Hematopoietic multipotent progenitor cell (in vitro differentiated cells): ENCODE measurements around the gene PPP1R9B. TPM values are rescaled to one million over a fixed set of nuclear protein-coding genes. Genes with fewer than 3 reads are reported as not detected.

Source experiments
- DNase-seq, 3 donors: peaks; one replicate each; pipeline ENCODE4 v3.0.0-alpha.2; 2011 to 2015; ENCODE audit warnings: low read depth in 2 of 3, low spot score in 2 of 3
- total RNA-seq: library from RNA; depleted of rRNA; stranded (reverse); fragments of >200 nt; gene quantifications from one replicate; pipeline ENCODE4 v1.2.3, GENCODE V29; 2012

The PPP1R9B gene
- total RNA-seq, 1 donor, result 42.5 TPM

GRCh38 chr17:50188531-50188920 is 38.0 kb upstream of the PPP1R9B start:
- DNase-seq, result no peak

- DNase-seq, result no peak
These were observed 37.5 kb upstream of the PPP1R9B start for GRCh38 chr17:50187751-50188530.

GRCh38 chr17:50187394-50187725 is 36.9 kb upstream of the PPP1R9B start:
- no peak for DNase-seq

GRCh38 chr17:50186661-50187393 is 36.4 kb upstream of the PPP1R9B start:
- no peak for DNase-seq

GRCh38 chr17:50185631-50186471 is 35.4 kb upstream of the PPP1R9B start:
- no peak for DNase-seq

- no peak for DNase-seq
These were observed 34.3 kb upstream of the PPP1R9B start for GRCh38 chr17:50184611-50185398.

- no peak for DNase-seq
These were observed 33.6 kb upstream of the PPP1R9B start for GRCh38 chr17:50184064-50184463.

- DNase-seq, result peak in 1 of 3 donors; percentile 54
These were observed 33.0 kb upstream of the PPP1R9B start for GRCh38 chr17:50183421-50183994.

GRCh38 chr17:50182783-50183420 is 32.4 kb upstream of the PPP1R9B start:
- DNase-seq, result no peak

GRCh38 chr17:50181591-50182560 is 31.4 kb upstream of the PPP1R9B start:
- no peak for DNase-seq

GRCh38 chr17:50181144-50181543 is 30.7 kb upstream of the PPP1R9B start:
- no peak for DNase-seq

GRCh38 chr17:50180620-50181019 is 30.1 kb upstream of the PPP1R9B start:
- no peak for DNase-seq

GRCh38 chr17:50180111-50180510 is 29.6 kb upstream of the PPP1R9B start:
- no peak for DNase-seq

GRCh38 chr17:50177983-50178834 is 27.7 kb upstream of the PPP1R9B start:
- DNase-seq, result peak in 2 of 3 donors; percentile 75 to 81

GRCh38 chr17:50177476-50177875 is 27.0 kb upstream of the PPP1R9B start:
- DNase-seq, result no peak

- DNase-seq, result no peak
These were observed 26.3 kb upstream of the PPP1R9B start for GRCh38 chr17:50176559-50177357.
